ENCODE measurements around the gene EBF4. TPM values are rescaled to one million over a fixed set of nuclear protein-coding genes. Genes with fewer than 3 reads are reported as not detected.

EBF4 gene
- total RNA-seq, 1 experiment from 2014 or later = 2.7 TPM

DNA sequence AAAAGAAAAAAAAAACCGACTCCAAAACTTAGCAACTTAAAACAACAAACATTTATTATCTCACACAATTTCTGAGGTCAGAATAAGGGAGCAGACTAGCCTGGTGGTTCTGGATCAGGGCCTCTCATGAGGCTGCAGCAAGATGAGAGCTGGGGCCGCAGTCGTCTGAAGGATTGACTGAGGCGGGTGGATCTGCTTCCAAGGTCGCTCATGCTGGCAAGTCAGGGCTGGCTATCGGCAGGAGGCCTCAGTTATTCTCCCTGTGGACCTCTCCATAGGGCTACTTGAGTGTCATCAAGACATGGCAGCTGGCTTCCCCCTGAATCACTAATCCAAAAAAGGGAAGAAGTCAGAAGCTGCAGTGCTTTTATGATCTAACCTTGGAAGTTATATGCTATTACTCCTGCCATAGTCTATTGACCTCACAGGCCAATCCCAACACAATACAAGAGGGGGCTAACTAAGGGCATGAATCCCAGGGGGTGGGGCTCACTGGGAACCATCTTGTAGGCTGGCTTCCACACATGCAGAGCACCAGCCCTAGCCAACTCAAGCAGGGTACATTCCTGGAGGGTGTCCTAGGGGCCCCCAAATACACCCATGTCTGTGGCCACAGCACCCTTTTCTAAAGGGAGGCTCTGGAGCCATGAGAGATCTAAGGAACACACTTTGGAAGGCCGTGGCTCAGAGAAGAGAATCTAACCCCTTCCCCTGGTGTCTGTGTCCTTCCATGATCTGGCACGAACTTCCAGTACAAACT is 11.3 kb downstream of the EBF4 start:
- no peak for ATAC-seq
- TF ChIP-seq, protein P1, sequence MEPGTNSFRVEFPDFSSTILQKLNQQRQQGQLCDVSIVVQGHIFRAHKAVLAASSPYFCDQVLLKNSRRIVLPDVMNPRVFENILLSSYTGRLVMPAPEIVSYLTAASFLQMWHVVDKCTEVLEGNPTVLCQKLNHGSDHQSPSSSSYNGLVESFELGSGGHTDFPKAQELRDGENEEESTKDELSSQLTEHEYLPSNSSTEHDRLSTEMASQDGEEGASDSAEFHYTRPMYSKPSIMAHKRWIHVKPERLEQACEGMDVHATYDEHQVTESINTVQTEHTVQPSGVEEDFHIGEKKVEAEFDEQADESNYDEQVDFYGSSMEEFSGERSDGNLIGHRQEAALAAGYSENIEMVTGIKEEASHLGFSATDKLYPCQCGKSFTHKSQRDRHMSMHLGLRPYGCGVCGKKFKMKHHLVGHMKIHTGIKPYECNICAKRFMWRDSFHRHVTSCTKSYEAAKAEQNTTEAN (CRISPR knock-in tag; IDR thresholded peaks at IDR 0.05) = no peak
- TF ChIP-seq STAT6 (CRISPR knock-in tag; conservative IDR thresholded peaks at IDR 0.05; ENCODE audit: low read depth) (no peak), ETV6 (CRISPR knock-in tag; IDR thresholded peaks at IDR 0.05) (no peak), AR (CRISPR knock-in tag; IDR thresholded peaks at IDR 0.05) (no peak), GRHL2 (CRISPR knock-in tag; IDR thresholded peaks at IDR 0.05; ENCODE audit: insufficient replicate concordance, severe bottlenecking) (no peak), RELA (CRISPR knock-in tag; IDR thresholded peaks at IDR 0.05; ENCODE audit: borderline replicate concordance) (no peak)
- Mint-ChIP-seq H3K27me3 (ENCODE audit: low read depth) (peaks cover 75% of the 10 kb centered on the region), H3K27ac (no peak overlapping the region), H3K4me3 (no peak overlapping the region), H3K9me3 (no peaks in the 10 kb centered on the region), H3K4me1 (peaks cover 44% of the 10 kb centered on the region), H3K36me3 (no peaks in the 10 kb centered on the region)
- DNase-seq (ENCODE audit: low spot score) = no peak
- ChIA-PET CTCF (interaction anchor here (0.6 to 3.2 kb wide), 6 partner anchors 15 to 224 kb away, joined by 3 to 12 read pairs (median 4); no protein-coding TSS in a partner anchor), POLR2A (no interaction called here)

DNA sequence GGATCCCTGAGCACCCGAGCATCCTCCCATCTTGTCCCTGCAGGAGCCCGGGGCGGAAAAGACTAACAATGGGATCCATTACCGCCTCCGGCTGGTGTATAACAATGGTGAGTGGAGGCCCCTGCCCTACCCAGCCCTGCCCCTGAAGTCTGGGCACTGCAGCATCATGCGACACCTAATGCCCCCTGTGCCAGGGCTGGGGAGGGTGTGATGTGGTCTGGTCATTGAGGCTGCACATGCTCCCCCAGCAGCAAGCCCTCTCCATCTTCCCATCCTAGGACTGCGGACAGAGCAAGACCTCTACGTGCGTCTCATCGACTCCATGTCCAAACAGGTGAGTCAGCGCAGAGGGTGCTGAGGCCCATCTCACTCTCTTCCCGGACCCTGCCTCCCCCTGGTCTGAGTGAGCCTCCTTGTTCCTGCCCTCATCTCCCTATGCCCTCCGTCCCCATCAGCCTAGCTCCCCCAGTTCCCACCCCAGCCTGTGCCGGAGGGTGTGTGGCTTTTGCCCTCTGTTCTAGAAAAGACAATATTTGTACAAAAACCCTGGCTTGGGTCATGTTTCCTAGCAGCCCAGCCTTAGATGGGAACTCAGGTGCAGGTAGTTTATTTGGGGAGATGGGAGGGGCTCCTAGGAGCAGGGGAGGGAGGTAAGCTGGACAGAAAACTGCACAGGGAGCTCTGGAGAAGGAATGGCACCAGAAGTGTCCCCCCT is 13.5 kb downstream of the EBF4 start:
- CTCF ChIA-PET = interaction anchor here (1.5 to 1.9 kb wide), 2 partner anchors 12 to 18 kb away, joined by 6 to 10 read pairs; no protein-coding TSS in a partner anchor
- Mint-ChIP-seq H3K4me3 (no peak overlapping the region), H3K9me3 (no peaks in the 10 kb centered on the region), H3K4me1 (peaks cover 37% of the 10 kb centered on the region), H3K27ac (no peak overlapping the region), H3K27me3 (ENCODE audit: low read depth) (peaks cover 53% of the 10 kb centered on the region), H3K36me3 (no peaks in the 10 kb centered on the region)
- POLR2A ChIA-PET = no interaction called here
- no peak for DNase-seq (ENCODE audit: low spot score)
- peak; percentile 27 for ATAC-seq
- TF ChIP-seq, protein P2, sequence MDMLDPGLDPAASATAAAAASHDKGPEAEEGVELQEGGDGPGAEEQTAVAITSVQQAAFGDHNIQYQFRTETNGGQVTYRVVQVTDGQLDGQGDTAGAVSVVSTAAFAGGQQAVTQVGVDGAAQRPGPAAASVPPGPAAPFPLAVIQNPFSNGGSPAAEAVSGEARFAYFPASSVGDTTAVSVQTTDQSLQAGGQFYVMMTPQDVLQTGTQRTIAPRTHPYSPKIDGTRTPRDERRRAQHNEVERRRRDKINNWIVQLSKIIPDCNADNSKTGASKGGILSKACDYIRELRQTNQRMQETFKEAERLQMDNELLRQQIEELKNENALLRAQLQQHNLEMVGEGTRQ (CRISPR knock-in tag; IDR thresholded peaks at IDR 0.05) = no peak
- TF ChIP-seq ZNF425 (CRISPR knock-in tag; conservative IDR thresholded peaks at IDR 0.05) = no peak
- no peak for TF ChIP-seq RORB (CRISPR knock-in tag; IDR thresholded peaks at IDR 0.05)
- no peak for TF ChIP-seq ARID4B (CRISPR knock-in tag; IDR thresholded peaks at IDR 0.05; ENCODE audit: borderline replicate concordance)
- TF ChIP-seq ETV6 (CRISPR knock-in tag; IDR thresholded peaks at IDR 0.05) = no peak
- TF ChIP-seq NR3C1 (CRISPR knock-in tag; conservative IDR thresholded peaks at IDR 0.05; ENCODE audit: low read depth) = no peak
- TF ChIP-seq NR1H2 (CRISPR knock-in tag; IDR thresholded peaks at IDR 0.05) = no peak
- no peak for TF ChIP-seq TCF7 (CRISPR knock-in tag; IDR thresholded peaks at IDR 0.05; ENCODE audit: low read depth)
- no peak for TF ChIP-seq JUN (CRISPR knock-in tag; IDR thresholded peaks at IDR 0.05)
- TF ChIP-seq RELA (CRISPR knock-in tag; IDR thresholded peaks at IDR 0.05; ENCODE audit: borderline replicate concordance) = no peak
- TF ChIP-seq, protein P3, sequence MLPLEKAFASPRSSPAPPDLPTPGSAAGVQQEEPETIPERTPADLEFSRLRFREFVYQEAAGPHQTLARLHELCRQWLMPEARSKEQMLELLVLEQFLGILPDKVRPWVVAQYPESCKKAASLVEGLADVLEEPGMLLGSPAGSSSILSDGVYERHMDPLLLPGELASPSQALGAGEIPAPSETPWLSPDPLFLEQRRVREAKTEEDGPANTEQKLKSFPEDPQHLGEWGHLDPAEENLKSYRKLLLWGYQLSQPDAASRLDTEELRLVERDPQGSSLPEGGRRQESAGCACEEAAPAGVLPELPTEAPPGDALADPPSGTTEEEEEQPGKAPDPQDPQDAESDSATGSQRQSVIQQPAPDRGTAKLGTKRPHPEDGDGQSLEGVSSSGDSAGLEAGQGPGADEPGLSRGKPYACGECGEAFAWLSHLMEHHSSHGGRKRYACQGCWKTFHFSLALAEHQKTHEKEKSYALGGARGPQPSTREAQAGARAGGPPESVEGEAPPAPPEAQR (CRISPR knock-in tag; IDR thresholded peaks at IDR 0.05) = no peak
